GM12892 (cell line): ENCODE data around the gene SMARCA2.

ENCODE experiments used
- DNase-seq: peaks from one replicate; pipeline ENCODE4 v3.0.0; 2011; ENCODE audit not compliant: insufficient read length
- FAIRE-seq: peaks from 2 replicates; lab custom pipeline; 2011; peaks lifted over from hg19 to GRCh38; lab: Jason Lieb, UNC
- POLR2A ChIP-seq: IDR thresholded peaks from 2 replicates; pipeline ENCODE4 v1.6.1; 2011; ENCODE audit warnings: low read depth, low read length, control low read depth
- POLR2AphosphoS5 ChIP-seq: IDR thresholded peaks from 2 replicates; pipeline ENCODE4 v1.6.1; 2011; ENCODE audit warnings: low read depth, low read length, control low read depth
- TAF1 ChIP-seq: IDR thresholded peaks from 2 replicates; pipeline ENCODE4 v1.6.1; 2011; ENCODE audit warnings: low read depth, mild to moderate bottlenecking, control low read depth, low read length, borderline replicate concordance

SMARCA2 gene

GRCh38 chr9:2158111-2158610 lies 143.0 kb downstream of the SMARCA2 start:
- DNase-seq (no peak), FAIRE-seq (no peak)

GRCh38 chr9:2158766-2159430 lies 143.8 kb downstream of the SMARCA2 start:
- no peak for FAIRE-seq
- no peak for TF ChIP-seq POLR2A
- no peak for TF ChIP-seq TAF1
- no peak for TF ChIP-seq POLR2AphosphoS5
- no peak for DNase-seq

More at GRCh38 chr9:2158111-2158610, 143.0 kb downstream of the SMARCA2 start:
- no peak; the same call in 1 of the 2 replicates for TF ChIP-seq TAF1
- TF ChIP-seq POLR2AphosphoS5, result no peak
- no peak for TF ChIP-seq POLR2A

GRCh38 chr9:2159521-2160454 lies 144.6 kb downstream of the SMARCA2 start:
- FAIRE-seq (no peak), DNase-seq (no peak)
- TF ChIP-seq POLR2A, result no peak
- TF ChIP-seq POLR2AphosphoS5, result no peak
- TF ChIP-seq TAF1, result no peak

GRCh38 chr9:2161661-2162060 lies 146.5 kb downstream of the SMARCA2 start:
- DNase-seq, result no peak
- no peak for TF ChIP-seq TAF1
- no peak for TF ChIP-seq POLR2A
- TF ChIP-seq POLR2AphosphoS5, result no peak
- no peak for FAIRE-seq

- DNase-seq, result no peak
- no peak for TF ChIP-seq POLR2A
- TF ChIP-seq POLR2AphosphoS5, result no peak
- TF ChIP-seq TAF1, result no peak
- peak; percentile 36 for FAIRE-seq
Measured at GRCh38 chr9:2163231-2163885, 148.2 kb downstream of the SMARCA2 start.

- DNase-seq (no peak), FAIRE-seq (no peak)
- no peak for TF ChIP-seq POLR2AphosphoS5
Measured at GRCh38 chr9:2164268-2164667, 149.1 kb downstream of the SMARCA2 start.

GRCh38 chr9:2166203-2166602 lies 151.1 kb downstream of the SMARCA2 start:
- FAIRE-seq (no peak), DNase-seq (no peak)
- no peak for TF ChIP-seq POLR2AphosphoS5

GRCh38 chr9:2169035-2169434 lies 153.9 kb downstream of the SMARCA2 start:
- DNase-seq, result no peak
- no peak for TF ChIP-seq POLR2AphosphoS5
- no peak for TF ChIP-seq POLR2A
- no peak for TF ChIP-seq TAF1
- no peak for FAIRE-seq

GRCh38 chr9:2170722-2171121 lies 155.6 kb downstream of the SMARCA2 start:
- TF ChIP-seq TAF1, result no peak
- TF ChIP-seq POLR2A, result no peak
- TF ChIP-seq POLR2AphosphoS5, result no peak
- DNase-seq (no peak), FAIRE-seq (peak; percentile 62)

- FAIRE-seq, result no peak
- TF ChIP-seq TAF1 (no peak), POLR2A (no peak), POLR2AphosphoS5 (no peak)
- no peak for DNase-seq
Measured at GRCh38 chr9:2173170-2173569, 158.0 kb downstream of the SMARCA2 start.

GRCh38 chr9:2173861-2174260 lies 158.7 kb downstream of the SMARCA2 start:
- TF ChIP-seq POLR2AphosphoS5 (no peak), TAF1 (no peak), POLR2A (no peak)
- DNase-seq (no peak), FAIRE-seq (no peak)

- TF ChIP-seq POLR2AphosphoS5 (no peak), TAF1 (no peak), POLR2A (no peak)
- DNase-seq (no peak), FAIRE-seq (no peak)
Measured at GRCh38 chr9:2174306-2174705, 159.2 kb downstream of the SMARCA2 start.
